A673 (cell line): Measurements from ENCODE around the gene AGBL4. TPM values are rescaled to one million over a fixed set of nuclear protein-coding genes. Genes with fewer than 3 reads are reported as not detected.

Source experiments
- BruUV-seq: library from RNA; stranded (reverse); fragments of 400-500 nt; replicated peaks from 2 replicates; lab custom pipeline; 2021; lab: Mats Ljungman, UMichigan
- CTCF ChIA-PET: fragments of 300-600 bp; sonication (Branson Sonifier 250); formaldehyde crosslinking; loops from one replicate; lab custom pipeline; 2022; ENCODE audit warnings: antibody characterized with exemption; lab: Charles Lee
- POLR2A ChIA-PET: fragments of 300-600 bp; sonication (Branson Sonifier 250); formaldehyde crosslinking; loops from one replicate; lab custom pipeline; 2022; ENCODE audit warnings: antibody characterized with exemption; ENCODE audit not compliant: low non-redundant PET; lab: Charles Lee
- DNase-seq: peaks from one replicate; pipeline ENCODE4 v3.0.0-alpha.2; 2015; ENCODE audit warnings: low spot score
- H3K27ac ChIP-seq: fragments of 200-600 bp; sonication (generic); 2 replicates; pipeline ENCODE4 v1.5.1; 2016; ENCODE audit warnings: mixed run types, low read depth, mild to moderate bottlenecking, mixed read lengths, antibody characterized with exemption, low read length; ENCODE audit not compliant: poor library complexity, severe bottlenecking
- H3K27me3 ChIP-seq: fragments of 200-600 bp; sonication (generic); replicated peaks from 2 replicates; pipeline ENCODE4 v1.6.1; 2017; ENCODE audit warnings: mixed run types, low read depth, mild to moderate bottlenecking, mixed read lengths, antibody characterized with exemption, low read length; ENCODE audit not compliant: insufficient read depth, poor library complexity
- H3K36me3 ChIP-seq: fragments of 200-600 bp; sonication (generic); 2 replicates; pipeline ENCODE4 v1.6.1; 2016; ENCODE audit warnings: mixed run types, mild to moderate bottlenecking, mixed read lengths, antibody characterized with exemption, low read length; ENCODE audit not compliant: insufficient read depth, poor library complexity, severe bottlenecking
- H3K4me1 ChIP-seq: fragments of 200-600 bp; sonication (generic); 2 replicates; pipeline ENCODE4 v1.6.1; 2017; ENCODE audit warnings: mixed run types, mild to moderate bottlenecking, mixed read lengths, antibody characterized with exemption, low read length; ENCODE audit not compliant: insufficient read depth, poor library complexity, severe bottlenecking
- H3K4me3 ChIP-seq: fragments of 200-600 bp; sonication (generic); 2 replicates; pipeline ENCODE4 v1.5.1; 2016; ENCODE audit warnings: low read depth, mixed run types, mild to moderate bottlenecking, mixed read lengths, low read length; ENCODE audit not compliant: poor library complexity, severe bottlenecking
- H3K9me3 ChIP-seq: fragments of 200-600 bp; sonication (generic); 2 replicates; pipeline ENCODE4 v1.6.1; 2016; ENCODE audit warnings: mixed run types, low read depth, mild to moderate bottlenecking, mixed read lengths, antibody characterized with exemption, low read length; ENCODE audit not compliant: poor library complexity, severe bottlenecking
- CTCF ChIP-seq: fragments of 300-800, 200-600 bp; sonication (generic); conservative IDR thresholded peaks from 2 replicates; pipeline ENCODE4 v1.5.1; 2017; ENCODE audit warnings: low read depth, mild to moderate bottlenecking, antibody characterized with exemption, low read length, moderate library complexity, mixed read lengths
- EZH2 ChIP-seq: fragments of 200-600 bp; sonication (generic); IDR thresholded peaks from 2 replicates; pipeline ENCODE4 v1.6.1; 2017; ENCODE audit warnings: borderline replicate concordance, low read depth, mild to moderate bottlenecking, mixed read lengths, antibody characterized with exemption, low read length; ENCODE audit not compliant: poor library complexity, severe bottlenecking
- intact Hi-C: fragments of 100-400 bp; cut with micrococcal nuclease; formaldehyde crosslinking; loops from one replicate; pipeline ENCODE4 v1.10.0; 2022; ENCODE audit not compliant: unreplicated experiment
- total RNA-seq: library from RNA; stranded (reverse); gene quantifications from 2 replicates; pipeline ENCODE4 v1.2.3, GENCODE V29; 2021

AGBL4 gene
- total RNA-seq, 1 experiment from 2014 or later: 0.32 TPM

DNA sequence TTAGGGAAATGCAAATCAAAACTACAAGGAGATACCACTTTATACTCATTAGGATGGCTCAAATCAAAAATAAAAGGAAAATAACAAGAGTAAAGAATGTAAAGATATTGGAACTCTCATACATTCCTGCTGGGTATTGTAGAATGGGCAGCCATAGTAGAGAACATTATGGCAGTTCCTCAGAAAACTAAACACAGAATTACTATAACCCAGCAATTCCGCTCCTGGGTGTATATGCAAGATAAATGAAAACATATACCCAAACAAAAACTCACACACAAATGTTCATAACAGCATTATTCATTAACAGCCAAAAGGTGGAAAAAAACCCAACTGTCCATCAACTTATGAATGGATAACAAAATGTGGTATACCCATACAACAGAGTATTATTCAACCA is 1258.4 kb downstream of the AGBL4 start:
- Histone ChIP-seq H3K27ac (no peak overlapping the region), H3K36me3 (no peaks in the 10 kb centered on the region), H3K4me3 (no peak overlapping the region), H3K4me1 (no peaks in the 10 kb centered on the region), H3K9me3 (no peaks in the 10 kb centered on the region), H3K27me3 (no peaks in the 10 kb centered on the region)
- CTCF ChIA-PET: no interaction called here
- no TSS peak for BruUV-seq
- intact Hi-C loops: no loop called here
- POLR2A ChIA-PET: no interaction called here
- no peak for DNase-seq
- TF ChIP-seq CTCF (no peak), EZH2 (no peak)

DNA sequence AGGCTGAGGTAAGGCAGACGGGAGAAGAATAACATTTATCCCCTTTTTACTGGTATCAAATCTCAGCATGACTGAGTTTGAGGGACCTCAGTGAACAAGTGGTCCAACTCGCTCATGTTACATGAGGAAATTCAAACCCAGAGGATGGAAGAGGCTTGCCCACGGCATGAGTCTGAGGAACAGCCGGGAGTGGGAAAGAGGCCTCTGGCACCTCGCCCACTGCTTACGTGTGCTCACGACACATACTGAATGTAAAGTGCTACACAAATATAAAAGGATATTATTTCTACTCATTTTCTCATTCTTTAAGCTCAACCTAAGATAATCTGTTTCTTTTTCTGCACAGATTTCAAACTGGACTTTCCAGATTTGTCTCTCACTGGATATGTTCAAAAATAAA is 1261.8 kb downstream of the AGBL4 start:
- Histone ChIP-seq H3K4me3 (no peak overlapping the region), H3K9me3 (no peaks in the 10 kb centered on the region), H3K4me1 (no peaks in the 10 kb centered on the region), H3K27ac (no peak overlapping the region), H3K36me3 (peaks cover 5% of the 10 kb centered on the region), H3K27me3 (no peaks in the 10 kb centered on the region)
- ChIA-PET CTCF (no interaction called here), POLR2A (no interaction called here)
- TF ChIP-seq CTCF: no peak
- TF ChIP-seq EZH2: no peak
- intact Hi-C loops: no loop called here
- no TSS peak for BruUV-seq
- no peak for DNase-seq

DNA sequence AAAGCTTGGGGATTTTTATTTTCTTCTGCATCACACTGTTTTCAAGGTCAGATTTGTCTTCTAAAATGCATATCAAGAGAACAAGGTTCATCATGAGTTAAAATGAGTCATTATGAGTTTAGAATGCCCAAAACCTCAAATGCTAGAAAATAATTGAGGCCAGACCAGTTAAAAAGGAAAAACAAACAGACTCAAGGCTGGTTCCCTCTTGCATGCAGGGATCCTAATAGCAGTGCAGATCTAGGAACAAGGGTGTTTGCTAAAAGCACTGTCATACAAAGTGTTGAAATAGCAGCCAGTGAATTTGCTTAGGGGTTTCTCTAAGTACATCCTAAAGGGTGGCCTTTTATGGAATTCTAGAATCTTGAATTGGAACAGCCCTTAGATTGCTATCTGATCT is 1262.3 kb downstream of the AGBL4 start:
- POLR2A ChIA-PET: no interaction called here
- no peak overlapping the region for H3K4me3 ChIP-seq
- peaks cover 5% of the 10 kb centered on the region for H3K36me3 ChIP-seq
- TF ChIP-seq CTCF (no peak), EZH2 (no peak)
- H3K4me1 ChIP-seq: no peaks in the 10 kb centered on the region
- intact Hi-C loops: no loop called here
- H3K9me3 ChIP-seq: no peaks in the 10 kb centered on the region
- no TSS peak for BruUV-seq
- no peak for DNase-seq
- H3K27me3 ChIP-seq: no peaks in the 10 kb centered on the region
- CTCF ChIA-PET: no interaction called here
- H3K27ac ChIP-seq: no peak overlapping the region
